NCI-H128 (cell line): ENCODE measurements around the gene STK40.

Source experiments
- DNase-seq: peaks from one replicate; lab custom pipeline; 2025; ENCODE audit not compliant: unreplicated experiment; lab: John Stamatoyannopoulos, UW

Gene STK40, protein sequence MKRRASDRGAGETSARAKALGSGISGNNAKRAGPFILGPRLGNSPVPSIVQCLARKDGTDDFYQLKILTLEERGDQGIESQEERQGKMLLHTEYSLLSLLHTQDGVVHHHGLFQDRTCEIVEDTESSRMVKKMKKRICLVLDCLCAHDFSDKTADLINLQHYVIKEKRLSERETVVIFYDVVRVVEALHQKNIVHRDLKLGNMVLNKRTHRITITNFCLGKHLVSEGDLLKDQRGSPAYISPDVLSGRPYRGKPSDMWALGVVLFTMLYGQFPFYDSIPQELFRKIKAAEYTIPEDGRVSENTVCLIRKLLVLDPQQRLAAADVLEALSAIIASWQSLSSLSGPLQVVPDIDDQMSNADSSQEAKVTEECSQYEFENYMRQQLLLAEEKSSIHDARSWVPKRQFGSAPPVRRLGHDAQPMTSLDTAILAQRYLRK

GRCh38 chr1:36385410-36386264 lies at the start of gene STK40:
TSS of gene STK40 (minus strand) at chr1:36385924. CDS start at chr1:36361332, 24,592 bp downstream.
- DNase-seq = peak; percentile 99

GRCh38 chr1:36433102-36433501 lies 47.4 kb upstream of the STK40 start:
- DNase-seq = no peak

DNA sequence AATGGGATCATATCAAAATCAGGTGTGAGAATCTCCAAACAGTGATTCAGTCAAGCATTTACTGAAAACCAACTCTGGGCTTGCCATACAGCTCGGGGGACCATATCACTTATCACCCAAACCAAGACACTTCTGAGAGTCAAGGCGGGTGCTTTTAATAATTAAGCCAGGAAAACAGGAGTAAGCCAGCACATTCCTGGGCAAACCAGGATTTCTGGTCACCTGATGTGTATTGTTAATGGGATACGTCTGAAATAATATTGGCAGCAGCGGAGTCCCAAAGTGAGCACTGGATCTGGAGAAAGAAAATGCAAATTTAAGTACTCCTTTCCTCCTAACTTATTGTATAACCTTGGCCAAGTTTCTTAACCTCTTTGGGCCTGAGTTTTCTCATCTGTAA lies 46.9 kb upstream of the STK40 start:
- DNase-seq = no peak

DNA sequence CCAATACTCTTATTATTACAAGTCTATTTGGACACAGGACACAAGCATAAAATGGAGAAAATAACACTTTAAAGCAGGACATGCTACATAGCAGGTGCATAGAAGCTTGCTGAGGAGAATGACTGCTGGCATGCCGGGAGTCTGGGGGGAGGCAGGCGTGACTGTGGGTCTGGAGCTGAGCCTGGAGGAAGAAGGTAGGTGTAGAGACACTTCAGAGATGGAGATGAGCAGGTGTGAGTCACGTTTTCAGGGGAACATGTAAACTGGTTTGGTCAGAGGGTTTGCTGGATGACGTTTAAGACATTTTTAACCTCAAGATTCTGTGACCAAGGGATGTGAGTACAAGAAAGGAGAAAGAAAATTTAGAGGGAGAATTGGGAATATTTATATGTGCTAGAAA lies 40.1 kb upstream of the STK40 start:
- no peak for DNase-seq

DNA sequence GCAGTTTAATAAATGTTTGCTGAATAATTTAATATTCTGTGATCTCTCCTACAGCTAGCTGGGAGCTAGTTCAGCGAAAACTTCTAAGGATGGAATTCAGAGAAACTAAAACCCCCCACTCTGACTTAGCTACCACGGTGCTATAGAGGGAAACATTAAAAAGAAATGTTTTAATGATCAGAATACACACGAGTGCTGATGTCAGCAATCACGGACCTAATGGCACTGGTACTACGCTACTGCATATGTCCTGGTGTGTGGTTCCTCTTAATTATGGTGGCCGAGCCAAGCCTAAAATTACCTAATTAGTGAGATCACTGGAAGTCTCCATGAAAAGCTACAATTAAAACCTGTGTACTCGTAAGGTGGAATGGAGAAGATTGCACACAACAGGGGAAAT lies 35.9 kb upstream of the STK40 start:
- no peak for DNase-seq

DNA sequence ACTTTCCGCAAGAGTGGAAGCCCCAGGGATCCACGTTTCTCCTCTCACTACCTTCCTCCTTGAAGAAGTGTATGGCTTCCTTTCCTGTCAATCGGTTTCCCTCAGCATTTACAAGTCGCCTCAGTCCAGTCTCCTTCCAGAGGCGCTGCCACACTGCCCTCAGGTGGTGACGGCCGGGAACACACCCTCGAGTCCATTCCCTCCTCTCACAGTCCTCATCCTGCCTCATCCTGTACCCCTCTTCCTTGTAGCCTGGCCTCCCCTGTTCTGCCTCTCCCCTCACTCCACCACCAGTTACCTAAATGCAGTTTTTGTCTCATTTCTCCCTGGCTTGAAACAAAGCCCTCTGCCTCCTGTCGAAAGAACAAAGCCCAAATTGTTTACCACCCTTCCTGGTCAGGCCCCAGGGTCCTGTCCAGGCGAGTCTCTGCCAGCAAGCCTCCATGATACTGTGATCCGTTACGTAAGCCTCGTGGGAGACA lies 35.2 kb upstream of the STK40 start:
- DNase-seq = peak; percentile 75

DNA sequence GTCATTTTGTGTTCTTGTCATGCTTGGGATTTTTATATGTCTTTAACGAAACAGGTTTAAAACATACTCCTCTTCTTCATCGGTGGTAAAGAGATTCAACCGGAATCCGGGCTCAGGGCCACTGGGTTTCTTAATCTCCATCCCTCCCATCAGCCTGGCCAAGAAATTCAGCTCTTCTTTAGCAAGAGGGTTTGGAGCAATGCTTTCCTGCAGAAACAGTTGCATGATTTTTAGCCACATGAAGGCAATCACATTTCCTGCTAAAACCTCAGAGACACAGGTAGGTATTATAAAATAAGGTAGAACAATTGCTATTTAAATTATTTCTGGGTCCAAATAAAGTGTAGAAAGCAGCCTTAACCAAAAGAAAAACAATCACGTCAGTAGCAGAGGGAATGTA lies 34.7 kb upstream of the STK40 start:
- DNase-seq = no peak

DNA sequence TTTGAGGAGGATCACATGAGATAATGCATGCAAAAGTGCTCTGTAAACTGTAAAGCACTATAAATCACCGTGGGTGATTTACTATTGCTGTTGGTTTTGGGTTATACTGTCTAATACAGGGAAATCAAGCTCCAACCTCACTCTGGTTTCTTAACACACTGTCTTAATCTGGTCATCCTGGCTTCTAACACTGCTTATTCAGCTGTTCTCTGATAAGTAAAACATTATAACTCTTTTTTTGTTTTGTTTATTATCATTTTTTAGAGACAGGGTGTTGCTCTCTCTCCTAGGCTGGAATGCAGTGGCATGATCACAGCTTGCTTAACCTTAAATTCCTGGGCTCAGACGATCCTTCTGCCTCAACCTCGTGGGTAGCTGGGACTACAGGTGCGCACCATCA lies 33.8 kb upstream of the STK40 start:
- DNase-seq = no peak

- DNase-seq = no peak
Measured at GRCh38 chr1:36419140-36419539, 33.4 kb upstream of the STK40 start.

DNA sequence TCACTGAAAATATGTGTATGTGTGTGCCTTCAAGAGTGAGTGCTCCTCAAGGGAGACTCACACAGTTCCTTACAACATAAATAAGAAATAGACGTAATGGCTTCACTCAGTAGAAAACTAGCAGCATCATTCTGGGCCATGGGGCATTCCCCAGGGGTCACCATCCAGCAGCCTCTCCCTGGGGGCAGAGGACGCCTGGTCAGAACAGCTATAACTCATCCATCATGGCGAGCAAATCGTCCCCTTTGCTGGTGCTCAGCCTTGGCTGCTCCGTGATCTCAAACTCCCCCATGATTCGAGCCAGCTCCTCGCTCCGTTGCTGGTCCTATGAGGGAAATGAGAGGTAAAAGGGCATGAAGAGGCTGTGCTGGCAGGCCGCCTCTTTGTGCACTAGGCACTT lies 32.2 kb upstream of the STK40 start:
- DNase-seq = no peak

DNA sequence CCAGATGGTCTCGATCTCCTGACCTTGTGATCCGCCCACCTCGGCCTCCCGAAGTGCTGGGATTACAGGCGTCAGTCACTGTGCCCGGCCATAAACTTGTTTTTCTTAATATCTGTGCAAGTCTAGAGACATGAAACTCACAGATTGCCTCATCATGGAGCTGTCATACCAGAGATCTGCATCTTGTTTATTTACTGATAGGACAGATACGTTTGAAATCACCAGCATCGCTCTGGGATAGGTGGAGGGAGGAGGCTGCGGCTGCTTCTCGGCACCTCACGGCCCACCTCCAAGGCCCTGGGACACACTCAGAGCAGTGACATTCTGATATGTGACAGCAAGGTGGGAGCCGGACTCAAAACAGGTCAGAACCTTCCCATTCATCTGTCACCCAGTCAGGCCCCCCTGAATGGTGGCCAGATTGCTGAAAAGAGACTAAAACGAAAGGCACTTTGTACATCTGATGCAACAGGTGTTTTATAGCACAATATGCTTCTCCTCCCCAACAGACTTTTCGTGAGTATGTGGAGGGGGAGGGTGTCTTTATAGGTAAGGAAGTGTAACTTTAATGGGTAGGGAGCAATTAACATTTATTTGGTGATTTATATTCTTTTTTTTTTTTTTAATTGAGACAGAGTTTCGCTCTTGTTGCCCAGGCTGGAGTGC lies 30.1 kb upstream of the STK40 start:
- DNase-seq = no peak

DNA sequence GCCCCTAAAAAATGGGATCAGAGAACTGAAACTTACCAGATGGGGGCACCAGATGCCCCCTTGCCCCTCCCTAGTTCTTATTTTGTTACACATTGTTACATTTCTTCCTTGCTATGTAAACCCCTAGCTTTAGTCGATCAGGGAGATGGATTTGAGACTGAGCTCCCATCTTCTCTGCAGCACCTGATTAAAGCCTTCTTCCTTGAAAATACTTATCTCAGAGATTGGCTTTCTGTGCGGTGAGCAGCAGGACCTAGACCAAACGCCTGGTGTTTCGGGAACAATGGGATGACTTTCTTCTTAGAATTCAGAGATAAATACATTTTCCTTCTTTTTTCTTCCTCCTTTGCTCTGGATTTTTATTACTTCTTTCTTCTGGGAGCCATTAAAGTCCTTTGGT lies 28.7 kb upstream of the STK40 start:
- no peak for DNase-seq

DNA sequence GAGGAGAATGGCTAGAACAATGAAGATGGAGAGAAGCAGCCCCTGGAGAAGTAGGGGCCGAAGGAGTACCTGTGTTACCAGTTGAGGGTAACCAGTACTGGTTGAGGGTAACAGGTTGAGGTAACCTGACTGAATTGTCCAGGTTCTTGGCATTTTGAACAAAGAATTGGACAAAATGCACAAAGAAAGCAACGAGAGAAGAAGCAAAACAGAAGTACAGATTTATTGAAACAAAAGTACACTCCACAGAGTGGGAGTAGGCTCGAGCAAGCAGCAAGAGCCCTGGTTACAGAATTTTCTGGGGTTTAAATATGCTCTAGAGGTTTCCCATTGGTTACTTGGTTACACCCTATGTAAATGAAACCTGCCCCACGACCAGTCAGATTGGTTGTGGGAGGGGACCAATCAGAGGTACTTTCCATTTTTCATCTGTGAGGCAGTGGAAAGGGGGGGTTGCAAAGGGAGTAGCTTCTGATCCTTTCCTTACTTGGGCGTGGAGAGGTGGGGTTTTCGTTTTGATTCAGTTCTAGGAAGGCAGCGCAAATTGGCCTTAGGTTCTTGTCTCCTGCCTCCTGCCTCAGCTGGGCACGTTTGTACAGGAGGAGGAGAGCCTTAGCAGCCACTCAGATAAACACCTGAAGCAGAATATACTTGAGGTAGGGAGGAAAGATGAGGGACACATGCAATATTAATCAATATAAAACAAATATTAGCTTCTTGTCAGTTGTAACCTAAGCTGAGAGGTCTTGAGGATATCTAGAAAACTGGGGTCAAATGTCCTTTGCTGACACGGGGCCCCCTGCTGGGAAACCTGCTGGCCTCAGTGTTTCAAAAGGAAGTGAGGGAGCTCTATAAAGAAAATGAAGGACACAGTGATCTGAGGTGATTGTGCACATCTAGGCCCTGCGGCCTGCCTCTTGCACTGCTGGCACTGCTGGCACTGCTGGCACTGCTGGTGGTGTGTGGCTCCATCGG lies 26.2 kb upstream of the STK40 start:
- DNase-seq = no peak

DNA sequence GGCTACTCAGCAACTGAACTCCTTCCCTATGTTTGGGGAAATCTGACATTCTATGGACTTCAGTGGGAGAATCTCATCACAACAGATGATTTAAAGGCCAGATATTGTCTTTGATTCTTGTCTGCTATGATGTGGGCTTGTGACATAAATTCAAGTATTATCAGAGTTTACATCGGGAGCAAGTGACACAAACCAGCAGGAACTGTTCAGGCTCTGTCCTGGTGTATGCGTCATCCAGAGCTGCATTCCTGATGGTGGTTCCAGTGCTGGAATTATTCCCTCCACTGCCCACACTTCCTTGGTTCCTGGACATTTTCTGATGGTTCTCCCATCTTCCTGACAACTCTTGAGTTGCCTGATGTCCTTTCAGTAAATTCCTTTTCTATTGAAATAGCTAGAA lies 22.8 kb upstream of the STK40 start:
- no peak for DNase-seq

GRCh38 chr1:36406440-36406839 lies 20.7 kb upstream of the STK40 start:
- no peak for DNase-seq

DNA sequence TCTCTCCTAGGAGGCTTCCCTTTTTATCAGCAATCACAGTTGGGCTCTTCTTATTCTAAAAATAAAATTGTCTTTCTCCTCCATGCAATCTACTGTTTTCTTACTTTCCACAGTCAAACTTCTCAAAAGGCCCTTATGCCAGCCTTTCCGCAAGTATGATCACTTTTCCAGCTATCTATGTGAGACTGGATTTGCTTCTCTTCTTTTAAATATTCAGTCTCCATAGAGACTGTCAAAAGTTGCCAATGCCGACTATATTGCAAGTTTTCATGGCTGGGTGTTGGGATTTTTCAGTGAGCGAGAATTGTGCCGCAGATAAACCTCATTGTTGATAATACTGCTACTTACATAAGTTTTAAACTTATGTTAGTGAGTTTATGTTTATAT lies 16.8 kb upstream of the STK40 start:
- no peak for DNase-seq

DNA sequence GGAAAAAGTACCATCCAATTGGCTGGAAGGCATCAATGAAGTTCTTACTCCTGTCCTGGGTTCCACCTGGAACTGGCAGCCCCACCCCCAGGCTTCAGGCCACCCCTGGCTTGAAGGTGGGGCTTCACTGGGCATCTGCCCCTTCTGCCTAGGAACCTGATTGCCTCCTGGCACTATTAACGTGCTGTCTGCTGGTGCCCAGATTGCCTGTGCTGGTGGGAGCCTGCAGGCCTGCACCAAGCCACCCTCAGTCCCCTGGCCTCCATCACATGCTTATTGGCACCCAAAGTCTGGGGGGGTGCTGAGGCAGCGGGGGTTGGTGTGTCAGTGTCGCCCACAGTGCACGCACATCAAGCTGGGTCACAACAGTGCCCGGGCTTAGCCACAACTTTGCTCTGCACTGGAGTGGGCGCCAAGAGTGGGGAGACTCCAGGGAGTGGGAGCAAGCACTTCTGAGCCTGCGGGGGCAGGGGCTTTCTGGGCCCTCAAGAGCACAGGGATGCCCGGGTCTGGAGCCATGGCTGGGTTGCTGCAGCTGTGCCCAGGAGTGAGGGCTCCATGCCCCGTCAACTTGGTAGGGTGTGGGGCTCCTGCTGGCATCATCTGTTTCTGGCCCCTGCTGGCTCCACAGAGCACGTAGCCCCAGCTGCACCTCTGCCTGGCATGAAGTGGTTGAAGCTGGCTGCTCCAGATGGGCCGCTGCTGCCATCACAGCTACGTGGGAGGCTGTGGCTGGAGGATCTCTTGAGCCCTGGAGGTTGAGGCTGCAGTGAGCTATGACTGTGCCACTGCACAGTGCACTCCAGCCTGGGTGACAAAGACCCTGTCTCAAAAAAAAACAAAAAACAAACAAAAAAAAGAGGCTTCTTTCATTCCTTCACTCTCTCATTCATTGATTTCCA lies 16.1 kb upstream of the STK40 start:
- no peak for DNase-seq

DNA sequence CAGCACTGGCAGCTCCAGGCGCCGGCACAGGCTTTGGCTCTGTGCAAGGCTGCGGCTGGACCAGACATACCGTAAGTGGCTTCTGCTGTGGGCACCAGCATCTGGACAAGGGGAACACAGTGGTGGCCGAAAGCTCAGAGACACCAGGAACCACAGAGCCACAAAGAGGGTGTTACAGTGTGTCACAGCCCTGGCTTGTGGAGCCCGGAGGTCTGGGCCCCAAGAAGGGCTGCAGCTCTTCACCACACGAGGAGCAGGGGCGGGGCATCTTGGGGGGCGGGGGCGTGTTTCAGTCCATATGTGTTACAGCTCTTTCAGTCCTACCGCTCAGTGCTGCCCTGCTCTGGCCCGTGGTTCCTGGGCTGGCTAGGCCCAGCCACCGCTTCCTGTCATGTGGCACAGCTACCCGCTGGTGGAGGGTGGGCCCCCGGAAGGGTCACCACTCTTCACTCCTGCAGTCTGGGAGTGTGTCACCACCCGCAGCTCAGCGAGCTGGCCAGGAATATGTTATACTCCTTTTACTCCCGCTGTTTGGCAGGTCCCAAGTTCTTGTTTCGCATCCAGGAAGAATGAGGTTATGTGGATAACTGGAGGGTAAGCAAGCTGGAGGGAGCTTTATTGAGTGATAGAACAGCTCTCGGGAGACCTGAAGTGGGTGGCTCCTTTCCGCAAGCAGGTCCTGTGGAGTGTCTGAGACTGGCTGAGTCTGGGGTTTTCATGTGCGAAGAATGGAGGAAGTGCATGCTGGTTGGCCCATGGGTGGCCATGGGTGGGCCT lies 15.3 kb upstream of the STK40 start:
- no peak for DNase-seq

DNA sequence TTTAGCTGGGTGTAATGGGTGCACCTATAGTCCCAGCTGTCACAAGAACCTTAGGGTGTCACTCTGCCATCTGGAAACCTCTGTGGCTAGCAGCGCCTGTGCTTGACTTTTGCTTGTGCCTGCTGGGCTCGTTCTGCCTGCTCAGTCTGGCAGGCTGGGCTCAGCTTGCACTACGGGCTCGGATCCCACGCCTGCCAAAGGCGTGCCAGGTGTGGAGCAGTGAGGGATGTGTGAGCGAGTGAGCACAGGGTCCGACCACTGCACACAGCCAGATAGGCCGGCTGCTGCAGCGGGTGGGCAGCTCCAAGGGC lies 14.7 kb upstream of the STK40 start:
- DNase-seq = no peak
